Measurements from ENCODE around the gene TIPRL.

TIPRL gene

GRCh38 chr1:168217664-168218063 lies 38.9 kb downstream of the TIPRL start:
- no peak for DNase-seq

- DNase-seq: no peak
These were observed 39.9 kb downstream of the TIPRL start for GRCh38 chr1:168218658-168219057.

GRCh38 chr1:168220470-168220871 lies 41.7 kb downstream of the TIPRL start:
- no peak for DNase-seq

GRCh38 chr1:168221275-168221674 lies 42.5 kb downstream of the TIPRL start:
- DNase-seq: no peak

- no peak for DNase-seq
These were observed 44.5 kb downstream of the TIPRL start for GRCh38 chr1:168223261-168223660.

- no peak for DNase-seq
These were observed 45.1 kb downstream of the TIPRL start for GRCh38 chr1:168223681-168224540.

- no peak for DNase-seq
These were observed 46.2 kb downstream of the TIPRL start for GRCh38 chr1:168224991-168225390.

GRCh38 chr1:168225476-168226190 lies 46.9 kb downstream of the TIPRL start, which contains the start of gene SFT2D2:
Gene SFT2D2 (plus strand): TSS chr1:168226004. CDS start chr1:168226080, 76 bp downstream.
- peak; percentile 85 for DNase-seq

- DNase-seq: no peak
These were observed 48.9 kb downstream of the TIPRL start for GRCh38 chr1:168227620-168228019.

GRCh38 chr1:168229893-168230292 lies 51.1 kb downstream of the TIPRL start:
- DNase-seq: no peak

GRCh38 chr1:168230709-168231108 lies 51.9 kb downstream of the TIPRL start:
- no peak for DNase-seq

- peak; percentile 17 for DNase-seq
These were observed 56.2 kb downstream of the TIPRL start for GRCh38 chr1:168234846-168235547.

- DNase-seq: no peak
These were observed 56.8 kb downstream of the TIPRL start for GRCh38 chr1:168235548-168235885.

- no peak for DNase-seq
These were observed 57.2 kb downstream of the TIPRL start for GRCh38 chr1:168235937-168236336.

GRCh38 chr1:168236836-168237611 lies 58.3 kb downstream of the TIPRL start:
- no peak for DNase-seq

- DNase-seq: no peak
These were observed 64.4 kb downstream of the TIPRL start for GRCh38 chr1:168243198-168243597.

GRCh38 chr1:168243636-168244212 lies 65.0 kb downstream of the TIPRL start:
- no peak for DNase-seq

GRCh38 chr1:168245042-168245441 lies 66.3 kb downstream of the TIPRL start:
- DNase-seq: no peak

- no peak for DNase-seq
These were observed 67.7 kb downstream of the TIPRL start for GRCh38 chr1:168246506-168246905.

Measured in NCI-H2227 treated with DMSO at 0.1 percent for 48 hours (cell line).